Fibroblast of peridontal ligament (primary cell): Measurements from ENCODE around the gene PMP22.

ENCODE experiments used
- DNase-seq: peaks from one replicate; pipeline ENCODE4 v3.0.0-alpha.2; 2010; ENCODE audit errors: extremely low read depth

Gene PMP22

DNA sequence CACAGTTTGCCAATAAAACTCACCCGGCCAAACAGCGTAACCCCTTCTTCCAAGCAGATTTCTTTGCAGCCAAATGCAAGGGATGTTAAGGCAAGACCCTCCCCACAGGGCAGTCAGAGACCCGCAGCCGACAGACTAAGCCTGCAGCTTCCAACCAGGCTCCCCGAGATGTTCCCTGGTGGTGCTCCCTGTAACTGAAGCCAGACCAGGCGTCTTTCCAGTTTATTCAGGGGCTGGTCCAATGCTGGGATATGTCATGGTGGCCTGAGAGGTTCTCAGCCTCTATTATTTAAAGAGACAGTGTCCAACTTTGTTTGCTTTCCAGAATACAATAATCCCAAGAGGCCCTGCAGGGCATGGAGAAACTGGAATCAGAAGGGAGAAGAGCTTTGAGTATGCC, at the start of gene PMP22:
Gene PMP22 (minus strand): TSS at position 196 of the 400 bp plus-strand sequence. CDS start 4,599 bp downstream, outside the sequence.
- DNase-seq: peak; percentile 67

DNA sequence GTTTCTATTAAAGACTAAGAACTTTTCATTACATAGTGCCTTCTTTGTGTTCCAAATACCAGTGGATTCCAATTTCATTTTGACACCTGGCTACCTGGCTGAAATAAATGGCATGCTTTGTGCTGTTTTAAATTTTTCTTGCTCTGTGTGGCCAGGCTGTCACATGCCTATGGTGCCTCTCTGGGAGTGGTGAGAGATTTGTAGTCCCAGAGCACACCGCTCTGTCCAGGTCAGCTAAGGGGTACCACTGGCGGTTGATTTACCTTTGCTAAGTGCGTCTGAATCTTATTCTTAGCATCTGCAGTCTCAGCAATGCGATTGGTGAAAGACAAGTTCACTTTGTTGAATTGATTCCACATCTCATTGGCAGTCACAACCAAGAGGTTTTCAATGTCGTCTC, 46.9 kb upstream of the PMP22 start:
- no peak for DNase-seq

DNA sequence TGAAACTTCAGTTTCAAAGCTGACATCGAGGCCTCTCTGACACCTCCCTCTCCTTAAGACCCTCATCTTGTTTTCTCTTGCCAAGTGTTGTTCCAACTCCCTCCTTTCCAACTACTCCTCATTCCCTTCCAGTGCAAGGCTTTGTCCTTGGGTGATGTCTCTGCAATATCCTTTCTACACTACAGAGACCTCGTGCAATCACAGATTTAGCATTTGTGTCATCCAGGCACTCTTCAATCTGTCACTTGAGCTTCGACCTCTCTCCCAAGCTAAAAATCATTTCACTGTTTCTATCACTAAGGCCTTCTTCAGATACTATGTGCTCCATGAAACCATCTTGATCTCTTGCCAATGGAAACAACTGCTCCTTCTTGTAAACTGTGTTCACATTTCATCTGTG, 44.7 kb upstream of the PMP22 start:
- no peak for DNase-seq

DNA sequence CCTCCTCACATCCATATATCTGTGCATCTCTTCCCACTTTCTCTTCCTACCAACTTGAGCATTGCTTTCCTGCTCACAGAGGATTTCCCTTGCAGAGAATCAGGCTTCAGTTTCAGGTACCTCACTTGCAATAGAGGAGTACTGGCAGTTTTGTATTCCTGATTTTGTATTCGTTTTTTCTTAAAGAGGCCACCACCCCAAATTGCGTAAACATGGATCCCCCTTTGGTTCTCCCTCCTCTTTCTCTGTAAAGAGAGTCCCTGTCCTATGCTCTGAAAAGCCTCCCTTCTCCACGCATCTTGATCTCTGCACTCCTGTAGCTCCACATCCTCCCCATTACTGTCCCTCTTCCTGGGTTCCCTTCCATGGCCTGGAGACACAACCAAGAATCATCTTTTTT, 44.1 kb upstream of the PMP22 start:
- no peak for DNase-seq

DNA sequence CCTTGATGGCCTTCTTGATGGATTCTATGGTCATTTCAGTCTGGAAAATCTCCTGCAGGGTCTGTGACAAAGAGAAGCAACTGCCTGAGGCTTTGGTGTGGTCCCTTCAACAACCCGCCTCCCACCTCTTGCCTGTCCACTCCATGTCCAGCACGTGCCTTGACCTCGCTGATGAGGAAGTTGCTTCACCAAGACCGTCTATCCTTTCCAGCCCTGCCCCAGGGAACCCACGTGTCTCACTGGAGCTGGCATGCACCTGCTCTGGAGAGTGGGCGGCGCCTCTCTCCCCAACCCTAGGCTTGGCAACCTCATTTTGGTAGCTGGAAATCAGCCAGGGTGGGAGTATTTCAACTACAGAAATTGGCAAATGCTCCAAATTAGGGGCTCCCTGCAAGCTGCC, 43.6 kb upstream of the PMP22 start:
- no peak for DNase-seq

DNA sequence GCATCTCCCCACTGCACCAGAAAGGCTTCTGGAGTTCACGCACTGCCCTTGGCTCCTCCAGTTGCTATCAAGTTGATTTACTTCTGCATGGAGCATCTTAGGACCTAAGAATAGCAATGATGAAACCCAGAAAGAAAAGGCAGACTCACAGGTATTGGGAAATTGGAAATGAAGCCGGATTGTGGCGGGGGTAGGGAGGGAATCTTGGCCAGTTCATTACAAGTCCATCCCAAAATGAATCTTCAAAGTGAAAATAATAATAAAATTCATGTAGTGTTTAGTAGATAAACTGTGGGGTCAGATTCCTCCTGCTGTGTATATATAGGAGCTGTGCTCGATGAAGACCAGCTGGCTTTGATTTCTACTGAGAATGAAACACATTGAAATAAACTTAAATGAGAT, 42.6 kb upstream of the PMP22 start:
- DNase-seq: peak; percentile 71

DNA sequence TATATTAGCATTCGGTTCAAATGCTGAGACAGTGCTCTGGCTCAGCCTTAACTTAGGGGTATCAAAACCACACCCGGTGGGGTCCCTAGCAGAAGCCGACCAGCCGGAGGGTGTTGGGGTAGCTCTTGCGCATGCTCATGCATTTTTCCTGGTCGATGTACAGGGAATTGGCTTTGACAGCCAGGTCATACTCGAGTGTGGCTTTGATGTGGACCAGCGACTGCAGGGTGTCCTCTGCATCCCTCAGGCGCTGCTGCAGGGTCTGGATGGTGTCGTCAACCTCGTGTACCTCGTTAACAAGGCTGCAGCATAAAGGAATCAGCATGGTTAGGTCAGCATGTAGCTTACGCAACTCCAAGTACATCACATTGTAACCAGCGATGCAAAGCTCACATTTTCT, 38.7 kb upstream of the PMP22 start:
- DNase-seq: no peak

DNA sequence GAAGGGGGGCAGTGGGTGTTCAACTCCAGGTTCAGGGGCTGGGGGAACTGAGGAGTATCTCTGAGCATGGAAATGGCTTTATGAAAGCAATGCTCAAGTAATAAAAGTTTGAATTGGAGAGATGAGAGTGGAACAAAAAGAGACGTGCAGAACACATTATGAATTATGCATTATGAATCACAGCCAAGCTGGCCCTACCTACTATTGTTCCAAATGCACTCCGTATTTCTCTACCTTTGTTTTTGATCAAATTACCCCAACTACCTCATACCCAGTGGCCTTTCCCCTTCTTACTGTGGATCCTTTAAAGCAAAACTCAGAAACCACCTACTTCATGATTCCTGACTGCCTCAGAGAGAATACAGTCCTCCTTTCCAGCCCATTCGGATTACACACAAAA, 38.1 kb upstream of the PMP22 start:
- no peak for DNase-seq

DNA sequence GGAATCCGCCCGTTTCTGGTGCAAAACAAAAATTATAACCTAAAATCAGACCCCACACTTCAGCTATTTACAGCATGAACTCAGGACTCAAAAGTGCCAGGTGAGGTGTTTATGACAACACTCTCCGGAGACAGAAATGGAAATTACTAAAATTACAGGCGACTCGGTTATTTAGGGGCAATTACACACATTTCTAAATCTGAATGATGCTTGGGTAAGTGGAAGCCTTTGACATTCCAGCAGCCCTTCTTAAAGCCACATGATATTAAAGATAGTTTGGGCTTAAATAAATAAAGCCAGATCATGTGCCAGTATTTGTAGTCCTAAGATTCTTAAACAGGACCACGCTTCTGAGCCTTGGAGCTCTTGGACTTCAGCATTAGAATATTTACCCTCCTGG, 36.7 kb upstream of the PMP22 start:
- no peak for DNase-seq

DNA sequence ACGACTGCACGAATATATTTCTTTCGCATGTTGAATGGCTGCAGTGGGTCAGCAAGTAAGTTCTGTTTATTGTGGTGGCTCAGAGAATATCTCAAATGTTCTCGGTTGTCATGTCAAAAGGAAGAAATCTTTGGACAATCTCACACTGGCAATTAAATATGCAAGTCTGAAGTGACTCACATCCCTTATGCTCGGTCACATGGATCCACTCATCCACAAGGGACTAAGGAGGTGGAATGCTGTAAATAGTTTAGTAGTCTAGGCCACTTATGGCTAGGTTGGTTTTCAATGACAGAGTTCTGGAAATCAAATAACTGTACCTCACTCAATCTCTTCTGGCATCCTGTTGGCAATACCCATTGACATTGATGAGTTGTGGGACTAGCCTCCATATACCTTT, 33.0 kb upstream of the PMP22 start:
- peak; percentile 58 for DNase-seq

DNA sequence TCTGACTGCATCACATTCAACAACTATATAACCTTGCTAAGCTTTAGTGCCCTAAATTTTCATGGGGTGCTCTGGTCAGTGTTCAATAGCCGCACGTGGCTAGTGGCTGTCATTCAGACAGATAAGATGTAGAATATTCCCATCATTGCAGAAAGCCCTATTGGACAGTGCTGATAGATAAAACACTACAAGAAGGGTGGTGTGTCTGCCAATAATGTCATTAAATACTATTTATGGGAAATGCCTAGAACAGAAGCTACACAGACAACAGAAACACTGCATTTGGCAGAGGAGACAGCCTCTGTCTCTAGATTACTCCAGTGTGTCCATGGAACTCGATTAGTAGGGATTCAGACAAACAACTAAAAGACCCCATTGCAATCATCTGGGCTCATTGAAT, 28.4 kb upstream of the PMP22 start:
- no peak for DNase-seq

DNA sequence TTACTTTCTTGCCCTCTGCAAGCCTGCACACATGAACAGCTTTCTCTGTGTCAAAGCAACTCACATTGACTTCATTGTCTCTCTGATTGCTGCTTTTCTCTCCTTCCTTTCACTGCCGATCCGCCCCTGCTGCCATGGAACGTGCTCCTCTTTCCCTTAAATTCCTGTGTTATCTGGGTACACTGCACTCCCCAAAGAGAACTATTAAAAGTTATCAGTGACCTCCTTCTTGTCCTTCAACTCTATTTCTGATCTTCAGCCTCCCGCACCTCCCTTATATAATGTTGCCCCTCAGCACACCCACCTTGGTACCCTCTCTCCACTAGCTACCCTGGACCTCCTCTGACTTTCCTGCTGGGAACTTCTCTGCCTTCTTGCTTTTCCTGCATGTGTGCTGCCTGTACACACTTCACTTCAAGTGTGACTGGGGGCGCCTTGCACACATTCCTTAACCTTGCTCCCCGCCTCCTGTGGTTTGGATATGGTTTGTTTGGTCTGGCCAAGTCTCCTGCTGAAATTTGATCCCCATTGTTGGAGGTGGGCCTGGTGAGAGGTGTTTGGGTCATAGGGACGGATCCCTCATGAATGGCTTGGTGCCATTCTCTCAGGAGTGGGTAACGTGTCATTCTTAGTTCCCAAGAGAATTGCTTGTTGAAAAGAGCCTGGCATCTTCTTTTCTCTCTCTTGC, 26.7 kb upstream of the PMP22 start:
- peak; percentile 45 for DNase-seq

DNA sequence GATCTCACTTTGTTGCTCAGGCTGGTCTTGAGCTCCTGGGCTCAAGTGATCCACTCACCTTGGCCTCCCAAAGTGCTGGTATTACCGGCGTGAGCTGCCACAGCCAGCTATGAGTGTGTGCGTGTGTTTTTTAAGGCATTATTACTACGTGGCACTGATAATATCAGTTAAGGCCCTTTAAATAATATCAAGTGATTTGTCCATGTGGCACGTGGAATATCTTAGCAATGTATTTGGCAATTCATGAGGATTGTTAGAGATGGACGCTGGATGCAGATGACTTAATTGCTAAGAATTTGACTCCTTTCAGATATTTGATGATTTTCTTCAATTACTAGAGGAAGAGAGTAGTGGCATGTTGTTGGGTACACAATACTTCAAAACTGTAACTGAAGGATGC, 25.5 kb upstream of the PMP22 start:
- no peak for DNase-seq

DNA sequence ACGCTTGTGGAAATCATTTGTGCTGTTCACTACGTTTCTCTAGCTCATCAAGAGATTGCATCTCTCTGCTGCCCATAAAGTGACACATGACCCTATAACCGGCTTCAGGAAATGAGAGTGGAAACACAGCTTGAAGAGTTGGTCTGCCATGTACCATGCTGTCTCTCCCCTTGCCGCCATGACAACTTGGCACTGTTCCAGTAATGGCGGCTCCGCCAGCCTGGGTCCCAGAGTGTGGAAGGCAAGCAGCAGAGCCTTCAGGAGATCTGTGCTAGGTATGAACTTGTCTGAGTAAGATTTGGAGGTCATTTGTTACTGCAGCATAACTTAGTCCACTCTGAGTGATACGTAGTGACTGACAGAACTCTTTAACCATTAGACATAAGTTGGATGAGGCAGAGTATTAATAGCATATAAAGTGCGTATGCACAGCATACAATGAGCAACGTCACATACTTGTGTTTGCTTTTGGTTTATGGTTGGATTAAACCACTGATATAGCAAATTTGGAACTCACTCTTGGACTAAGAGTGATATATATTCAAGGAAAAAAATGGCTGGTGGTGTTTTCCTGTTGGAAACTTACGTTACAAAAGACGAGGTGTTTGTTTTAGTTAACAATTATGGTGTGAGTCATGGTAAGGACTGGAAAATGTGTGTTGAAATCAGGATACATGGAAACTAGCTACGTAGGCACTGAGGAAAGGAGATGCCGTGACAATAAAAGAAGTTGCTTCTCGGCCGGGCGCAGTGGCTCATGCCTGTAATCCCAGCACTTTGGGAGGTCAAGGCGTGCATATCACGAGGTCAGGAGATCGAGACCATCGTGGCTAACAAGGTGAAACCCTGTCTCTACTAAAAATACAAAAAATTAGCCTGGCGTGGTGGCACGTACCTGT, 24.4 kb upstream of the PMP22 start:
- DNase-seq: peak; percentile 96

DNA sequence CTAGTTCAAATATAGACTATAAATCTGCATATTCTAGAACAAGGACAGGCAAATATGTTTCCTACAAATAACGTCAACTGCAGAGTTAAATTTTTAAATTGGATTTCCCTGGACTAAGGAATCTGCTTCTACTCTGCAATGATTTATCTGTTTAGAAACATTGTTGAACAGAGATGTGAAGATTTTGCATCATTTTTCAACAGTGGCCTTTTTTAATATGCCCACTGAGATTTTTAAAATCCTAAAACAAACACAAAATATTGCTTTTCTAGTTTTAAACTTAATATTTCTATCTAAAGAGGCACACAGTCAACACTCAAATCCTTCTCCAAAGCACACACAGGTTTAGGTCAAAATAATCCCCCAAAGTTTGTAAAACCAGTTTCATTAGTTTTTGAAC, 23.7 kb upstream of the PMP22 start:
- no peak for DNase-seq

DNA sequence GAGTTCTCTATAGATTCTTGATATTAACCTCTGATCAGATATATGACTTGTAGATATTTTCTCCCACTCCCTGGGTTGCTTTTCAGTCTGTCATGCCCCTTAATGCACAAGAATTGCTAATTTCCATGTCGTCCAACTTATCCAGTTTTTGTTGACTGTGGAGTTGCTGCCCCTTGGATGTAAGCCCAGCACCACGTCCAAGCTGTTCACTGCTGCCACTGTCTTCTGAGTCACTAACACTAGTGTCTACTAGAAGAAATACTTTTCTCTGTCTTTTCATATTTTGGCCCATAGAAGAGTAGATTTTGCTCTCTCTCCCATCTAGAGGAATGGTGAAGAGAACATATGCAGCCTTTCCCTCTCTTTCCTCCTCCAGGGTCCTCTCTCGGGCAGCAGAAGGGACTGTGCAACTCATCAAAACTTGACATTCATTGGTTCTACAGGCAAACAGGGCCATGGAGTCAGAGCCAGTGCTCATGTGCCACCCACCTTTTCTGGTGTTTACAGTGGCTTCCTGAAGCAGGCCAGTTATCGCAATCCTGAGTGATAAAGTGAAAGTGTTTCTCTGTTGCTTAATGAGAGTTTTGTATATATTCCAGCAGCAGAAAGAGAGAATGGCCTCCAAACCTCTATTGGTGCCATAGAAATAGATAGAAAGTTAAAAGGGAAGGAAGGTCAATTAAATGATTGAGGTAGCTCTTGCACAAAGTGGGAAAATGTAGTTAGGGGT, 22.6 kb upstream of the PMP22 start:
- DNase-seq: peak; percentile 43

DNA sequence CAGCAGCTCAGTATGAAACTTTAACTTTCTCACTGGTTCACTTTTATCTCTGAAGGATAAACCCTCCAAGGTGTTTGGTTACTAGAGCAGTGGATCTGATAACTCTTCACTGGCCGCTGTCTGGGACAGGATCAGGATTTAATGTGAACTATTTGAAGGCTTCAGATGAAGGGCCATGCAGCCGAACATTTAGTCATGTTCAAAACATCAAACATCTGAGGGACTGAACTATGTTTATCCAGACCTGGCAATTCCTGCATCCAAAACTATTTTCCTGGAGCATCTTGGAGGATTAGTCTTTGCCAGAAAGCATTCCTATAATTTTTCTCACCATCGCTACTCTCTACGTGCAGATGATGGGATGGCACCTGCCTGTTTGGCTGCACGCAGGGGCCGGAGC, 20.3 kb upstream of the PMP22 start:
- DNase-seq: no peak

DNA sequence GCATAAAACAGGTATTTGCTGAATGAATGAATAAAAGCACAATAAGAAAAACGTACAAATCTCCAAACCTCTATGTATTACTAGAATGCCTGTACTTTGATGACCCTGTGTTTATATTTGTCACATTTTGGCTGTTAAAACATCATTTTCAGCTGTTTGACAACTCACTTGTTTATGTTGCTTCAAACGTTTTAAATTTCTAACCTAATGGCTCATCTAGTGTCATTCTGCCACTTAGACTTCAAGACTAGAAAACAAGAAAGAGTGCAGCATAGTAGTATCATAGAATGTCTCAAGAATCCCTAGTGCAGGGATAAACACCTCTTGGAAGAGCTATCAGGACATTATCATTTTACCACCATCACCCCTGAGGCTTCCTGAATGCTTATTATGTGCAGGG, 19.4 kb upstream of the PMP22 start:
- DNase-seq: no peak

DNA sequence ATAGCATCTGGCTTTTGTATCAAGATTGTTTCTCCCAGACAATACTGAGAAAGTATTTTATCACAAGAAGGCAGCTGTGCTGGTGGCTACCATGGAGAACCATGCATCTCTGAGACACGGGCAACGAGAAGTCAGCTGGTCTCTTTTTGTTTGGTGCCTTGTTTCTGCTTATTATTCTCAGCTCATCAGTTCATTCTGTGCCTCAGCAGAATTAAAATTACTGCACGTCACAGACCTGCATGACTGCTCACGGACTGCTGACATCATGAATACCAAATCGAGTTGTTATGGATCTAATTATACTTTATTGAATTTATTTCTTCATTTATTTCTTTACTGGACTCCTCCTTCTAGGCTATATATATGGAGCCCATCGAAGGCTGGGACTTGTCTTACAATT, 19.0 kb upstream of the PMP22 start:
- DNase-seq: no peak

DNA sequence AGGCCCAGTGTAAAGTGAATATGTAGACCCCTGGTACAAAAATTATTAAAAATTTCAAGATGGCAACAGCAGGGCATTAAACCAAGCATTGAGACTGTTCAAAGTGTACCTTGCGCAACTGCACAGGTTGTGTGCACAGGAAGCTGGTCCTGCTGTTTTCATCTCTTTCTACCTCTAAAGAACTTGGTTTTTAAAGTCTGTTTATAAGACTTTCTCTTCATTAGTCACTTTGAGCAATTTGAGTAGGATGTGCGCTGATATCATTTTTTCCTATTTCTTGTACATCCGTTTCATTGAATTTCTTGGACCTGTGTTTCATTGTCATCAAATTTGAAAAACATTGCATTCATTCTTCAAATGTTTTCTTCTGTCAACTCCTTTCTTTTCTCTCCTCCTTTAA, 16.8 kb upstream of the PMP22 start:
- no peak for DNase-seq

DNA sequence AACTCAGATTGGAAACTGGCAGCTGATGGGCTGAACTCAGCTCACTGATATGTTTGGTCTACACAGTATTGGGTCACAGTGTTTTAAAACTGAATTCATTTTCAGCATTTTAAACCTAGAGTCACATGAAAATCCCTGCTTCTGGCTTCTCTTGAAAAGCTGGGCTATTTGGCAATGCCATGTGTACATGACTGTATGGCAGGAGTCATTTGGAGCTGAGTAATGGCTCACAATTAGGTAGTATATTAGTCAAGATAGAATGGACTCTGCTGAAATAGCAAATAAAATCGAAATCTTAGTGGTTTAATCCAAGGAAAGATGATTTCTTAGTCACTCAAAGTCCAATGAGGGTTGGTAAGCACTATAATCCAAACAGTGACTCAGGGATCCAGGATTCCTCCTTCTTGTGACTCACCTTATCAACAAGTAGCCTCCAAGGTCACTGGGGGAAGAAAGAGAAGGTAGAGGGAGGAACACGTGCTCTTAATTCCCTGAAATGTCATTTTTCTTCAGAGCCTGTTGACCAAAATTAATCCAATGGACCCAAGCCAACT, 13.9 kb upstream of the PMP22 start:
- DNase-seq: peak; percentile 81

DNA sequence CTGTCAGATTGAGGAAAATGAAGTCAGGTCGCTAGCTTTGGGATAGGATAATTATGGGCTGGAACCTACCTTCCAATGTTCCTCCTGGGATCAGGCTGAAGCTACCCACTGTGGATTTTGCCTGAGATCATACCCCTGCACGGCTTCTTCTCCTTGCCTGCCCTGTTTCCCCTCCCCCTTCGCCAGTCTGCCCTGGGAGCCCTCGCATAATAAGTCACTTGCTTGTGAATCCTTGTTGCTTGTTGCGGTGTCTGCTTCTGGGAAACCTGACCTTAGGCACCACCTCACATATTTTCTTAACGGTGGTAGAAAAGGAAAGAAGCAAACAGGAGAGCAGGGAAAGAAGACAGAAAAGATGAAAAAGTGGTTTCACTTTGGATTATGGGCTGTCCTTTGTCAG, 13.3 kb upstream of the PMP22 start:
- DNase-seq: no peak
